Renal pelvis (tissue), 12 donors: Measurements from ENCODE around the gene HNRNPAB. TPM values are rescaled to one million over a fixed set of nuclear protein-coding genes. Genes with fewer than 3 reads are reported as not detected.

Source experiments
- DNase-seq: peaks from one replicate; pipeline ENCODE4 v3.0.0-alpha.2; 2013
- long read RNA-seq, 16 experiments: transcript quantifications; one replicate each; lab custom pipeline, GENCODE V29; 2026
- polyA plus RNA-seq, 3 donors: library from polyadenylated mRNA; unstranded; fragments of 120-200 nt; gene quantifications; one replicate each; pipeline ENCODE4 v1.2.1, GENCODE V29; 2013; ENCODE audit not compliant: insufficient read length in 3 of 3

HNRNPAB gene
- polyA plus RNA-seq, result 100 to 1,000 TPM; 139 to 169 (median 148) TPM
- long read RNA-seq, donor 1, transcript HNRNPAB-202 (8 exons, 1,796 nt), result major isoform, 7 of 54 reads
- long read RNA-seq, donor 1, partial matches to known transcripts, result 38 of 54 reads
- long read RNA-seq, donor 1, other reads (novel, unspliced or antisense), result 0 of 54 reads
- long read RNA-seq, donor 2, transcript HNRNPAB-201 (7 exons, 1,602 nt), result major isoform, 20 of 180 reads
- long read RNA-seq, donor 2, transcript HNRNPAB-202 (8 exons, 1,796 nt), result minor isoform, 13 of 180 reads
- long read RNA-seq, donor 2, partial matches to known transcripts, result 132 of 180 reads
- long read RNA-seq, donor 2, other reads (novel, unspliced or antisense), result 7 of 180 reads
- long read RNA-seq, donor 3, transcript HNRNPAB-202 (8 exons, 1,796 nt), result minor isoform, 8 of 98 reads
- long read RNA-seq, donor 3, transcript HNRNPAB-201 (7 exons, 1,602 nt), result major isoform, 9 of 98 reads
- long read RNA-seq, donor 3, partial matches to known transcripts, result 74 of 98 reads
- long read RNA-seq, donor 3, other reads (novel, unspliced or antisense), result 5 of 98 reads
- long read RNA-seq, donor 4, transcript HNRNPAB-202 (8 exons, 1,796 nt), result major isoform, 13 of 124 reads
- long read RNA-seq, donor 4, transcript HNRNPAB-201 (7 exons, 1,602 nt), result minor isoform, 6 of 124 reads
- long read RNA-seq, donor 4, partial matches to known transcripts, result 84 of 124 reads
- long read RNA-seq, donor 4, other reads (novel, unspliced or antisense), result 18 of 124 reads
- long read RNA-seq, donor 5, partial matches to known transcripts, result 0 of 8 reads
- long read RNA-seq, donor 5, other reads (novel, unspliced or antisense), result 0 of 8 reads
- long read RNA-seq, donor 6, transcript HNRNPAB-201 (7 exons, 1,602 nt), result major isoform, 5 of 139 reads
- long read RNA-seq, donor 6, partial matches to known transcripts, result 115 of 139 reads
- long read RNA-seq, donor 6, other reads (novel, unspliced or antisense), result 13 of 139 reads
- long read RNA-seq, donor 7, transcript HNRNPAB-202 (8 exons, 1,796 nt), result major isoform, 7 of 84 reads
- long read RNA-seq, donor 7, partial matches to known transcripts, result 59 of 84 reads
- long read RNA-seq, donor 7, other reads (novel, unspliced or antisense), result 8 of 84 reads
- long read RNA-seq, donor 8, partial matches to known transcripts, result 0 of 7 reads
- long read RNA-seq, donor 8, other reads (novel, unspliced or antisense), result 0 of 7 reads
- long read RNA-seq, donor 9, transcript HNRNPAB-201 (7 exons, 1,602 nt), result major isoform, 13 of 146 reads
- long read RNA-seq, donor 9, transcript HNRNPAB-202 (8 exons, 1,796 nt), result minor isoform, 9 of 146 reads
- long read RNA-seq, donor 9, partial matches to known transcripts, result 117 of 146 reads
- long read RNA-seq, donor 9, other reads (novel, unspliced or antisense), result 0 of 146 reads
- long read RNA-seq, donor 10, transcript HNRNPAB-201 (7 exons, 1,602 nt), result minor isoform, 6 of 124 reads
- long read RNA-seq, donor 10, transcript HNRNPAB-203 (2 exons, 578 nt), result minor isoform, 5 of 124 reads
- long read RNA-seq, donor 10, transcript HNRNPAB-205 (6 exons, 1,674 nt), result major isoform, 8 of 124 reads
- long read RNA-seq, donor 10, partial matches to known transcripts, result 94 of 124 reads
- long read RNA-seq, donor 10, other reads (novel, unspliced or antisense), result 5 of 124 reads
- long read RNA-seq, donor 11, transcript HNRNPAB-202 (8 exons, 1,796 nt), result major isoform, 7 of 37 reads
- long read RNA-seq, donor 11, transcript HNRNPAB-203 (2 exons, 578 nt), result minor isoform, 5 of 37 reads
- long read RNA-seq, donor 11, partial matches to known transcripts, result 19 of 37 reads
- long read RNA-seq, donor 11, other reads (novel, unspliced or antisense), result 0 of 37 reads
- long read RNA-seq, donor 12, transcript HNRNPAB-203 (2 exons, 578 nt), result minor isoform, 6 of 203 reads
- long read RNA-seq, donor 12, transcript HNRNPAB-201 (7 exons, 1,602 nt), result major isoform, 9 of 203 reads
- long read RNA-seq, donor 12, transcript HNRNPAB-202 (8 exons, 1,796 nt), result minor isoform, 6 of 203 reads
- long read RNA-seq, donor 12, partial matches to known transcripts, result 172 of 203 reads
- long read RNA-seq, donor 12, other reads (novel, unspliced or antisense), result 8 of 203 reads
- long read RNA-seq, donor 13, transcript HNRNPAB-201 (7 exons, 1,602 nt), result major isoform, 5 of 63 reads
- long read RNA-seq, donor 13, transcript HNRNPAB-202 (8 exons, 1,796 nt), result major isoform, 5 of 63 reads
- long read RNA-seq, donor 13, partial matches to known transcripts, result 46 of 63 reads
- long read RNA-seq, donor 13, other reads (novel, unspliced or antisense), result 0 of 63 reads
- long read RNA-seq, donor 14, transcript HNRNPAB-201 (7 exons, 1,602 nt), result major isoform, 11 of 131 reads
- long read RNA-seq, donor 14, transcript HNRNPAB-204 (7 exons, 1,785 nt), result minor isoform, 9 of 131 reads
- long read RNA-seq, donor 14, transcript HNRNPAB-202 (8 exons, 1,796 nt), result minor isoform, 7 of 131 reads
- long read RNA-seq, donor 14, partial matches to known transcripts, result 94 of 131 reads
- long read RNA-seq, donor 14, other reads (novel, unspliced or antisense), result 5 of 131 reads
- long read RNA-seq, donor 15, transcript HNRNPAB-201 (7 exons, 1,602 nt), result minor isoform, 5 of 192 reads
- long read RNA-seq, donor 15, transcript HNRNPAB-202 (8 exons, 1,796 nt), result major isoform, 6 of 192 reads
- long read RNA-seq, donor 15, partial matches to known transcripts, result 165 of 192 reads
- long read RNA-seq, donor 15, other reads (novel, unspliced or antisense), result 7 of 192 reads
- long read RNA-seq, donor 16, transcript HNRNPAB-205 (6 exons, 1,674 nt), result minor isoform, 5 of 140 reads
- long read RNA-seq, donor 16, transcript HNRNPAB-202 (8 exons, 1,796 nt), result major isoform, 9 of 140 reads
- long read RNA-seq, donor 16, transcript HNRNPAB-201 (7 exons, 1,602 nt), result major isoform, 9 of 140 reads
- long read RNA-seq, donor 16, partial matches to known transcripts, result 107 of 140 reads
- long read RNA-seq, donor 16, other reads (novel, unspliced or antisense), result 6 of 140 reads

GRCh38 chr5:178204182-178204934 is at the start of gene HNRNPAB:
Gene HNRNPAB (plus strand): TSS chr5:178204533. CDS start chr5:178204838, 305 bp downstream.
- peak; percentile 96 for DNase-seq

GRCh38 chr5:178155065-178155464 is 49.3 kb upstream of the HNRNPAB start:
- no peak for DNase-seq

GRCh38 chr5:178160176-178160575 is 44.2 kb upstream of the HNRNPAB start:
- no peak for DNase-seq

- DNase-seq, result no peak
These were observed 41.9 kb upstream of the HNRNPAB start for GRCh38 chr5:178162481-178162880.

- DNase-seq, result peak; percentile 83
These were observed 40.3 kb upstream of the HNRNPAB start for GRCh38 chr5:178163772-178164735.

- DNase-seq, result no peak
These were observed 38.8 kb upstream of the HNRNPAB start for GRCh38 chr5:178165581-178165980.

GRCh38 chr5:178170455-178170854 is 33.9 kb upstream of the HNRNPAB start:
- DNase-seq, result no peak

GRCh38 chr5:178174456-178174855 is 29.9 kb upstream of the HNRNPAB start:
- no peak for DNase-seq

- no peak for DNase-seq
These were observed 27.5 kb upstream of the HNRNPAB start for GRCh38 chr5:178176791-178177190.

- no peak for DNase-seq
These were observed 26.8 kb upstream of the HNRNPAB start for GRCh38 chr5:178177569-178177968.

GRCh38 chr5:178180141-178180863 is 24.0 kb upstream of the HNRNPAB start:
- no peak for DNase-seq

GRCh38 chr5:178182158-178182876 is 22.0 kb upstream of the HNRNPAB start:
- DNase-seq, result no peak

GRCh38 chr5:178186427-178186826 is 17.9 kb upstream of the HNRNPAB start:
- no peak for DNase-seq

- no peak for DNase-seq
These were observed 17.3 kb upstream of the HNRNPAB start, which contains the start of gene GMCL2 for GRCh38 chr5:178187014-178187413. Gene GMCL2 (minus strand): TSS chr5:178187371. CDS start chr5:178187299, 72 bp downstream.
